SH-SY5Y (cell line): Measurements from ENCODE around the gene TBC1D32.

Source experiments
- GATA2 ChIP-seq: IDR thresholded peaks from 2 replicates; pipeline ENCODE4 v1.6.1; 2011; ENCODE audit warnings: mild to moderate bottlenecking, low read depth, low read length
- GATA3 ChIP-seq: IDR thresholded peaks from 2 replicates; pipeline ENCODE4 v1.6.1; 2011; ENCODE audit warnings: low read depth, mild to moderate bottlenecking, low read length, moderate library complexity

GRCh38 chr6:121309768-121310469, 24.4 kb downstream of the TBC1D32 start:
- TF ChIP-seq GATA3 = no peak
- no peak for TF ChIP-seq GATA2
